ENCODE measurements around the gene TACO1. TPM values are rescaled to one million over a fixed set of nuclear protein-coding genes. Genes with fewer than 3 reads are reported as not detected.

The TACO1 gene
- total and polyA plus RNA-seq, 9 of the 15 experiments (the other 6 are each of a cell fraction or from before 2014, with no cell fraction given): 10.3 to 41.6 (median 30.9) TPM

GRCh38 chr17:63621684-63622573, 21.2 kb downstream of the TACO1 start, which contains the start of gene MAP3K3 (continued):
- TF ChIP-seq CTCF (IDR thresholded peaks at IDR 0.05 in 2 of 3, conservative IDR thresholded peaks at IDR 0.05 in 1 of 3; ENCODE audit: insufficient read depth in 2 of 3, low read depth in 1 of 3, low read length in 3 of 3) (peak in 2 of 3 experiments; percentile 30 to 35; a peak in 2 of 6 replicates), MCM7 (IDR thresholded peaks at IDR 0.05) (no peak), E2F1 (CRISPR knock-in tag; IDR thresholded peaks at IDR 0.05) (0 out of 2 replicates have a peak, but pooled peaks have one; percentile 53), ARID3B (CRISPR knock-in tag; IDR thresholded peaks at IDR 0.05; ENCODE audit: borderline replicate concordance) (no peak), VEZF1 (CRISPR knock-in tag; IDR thresholded peaks at IDR 0.05) (peak; percentile 99), CXXC5 (CRISPR knock-in tag; IDR thresholded peaks at IDR 0.05) (peak; percentile 50), NR1H2 (CRISPR knock-in tag; IDR thresholded peaks at IDR 0.05) (no peak), ZNF174 (CRISPR knock-in tag; IDR thresholded peaks at IDR 0.05) (no peak), ERF (CRISPR knock-in tag; IDR thresholded peaks at IDR 0.05) (no peak), ADNP (tag; IDR thresholded peaks at IDR 0.05) (no peak), PRMT5 (CRISPR knock-in tag; IDR thresholded peaks at IDR 0.05) (no peak), ZNF639 (CRISPR knock-in tag; conservative IDR thresholded peaks at IDR 0.05 in 1 of 2, IDR thresholded peaks at IDR 0.05 in 1 of 2) (peak in 1 of 2 experiments; percentile 60; a peak in 1 of 4 replicates), ILF3 (IDR thresholded peaks at IDR 0.05; ENCODE audit: borderline replicate concordance) (no peak), WHSC1 (IDR thresholded peaks at IDR 0.05; ENCODE audit: low read length) (no peak), ZNF77 (CRISPR knock-in tag; IDR thresholded peaks at IDR 0.05) (no peak), ZNF165 (CRISPR knock-in tag; IDR thresholded peaks at IDR 0.05; ENCODE audit: borderline replicate concordance) (no peak), GTF2E2 (tag; IDR thresholded peaks at IDR 0.05) (no peak), XRCC5 (IDR thresholded peaks at IDR 0.05; ENCODE audit: low read depth, low read length) (peak; percentile 18; the same call in 1 of the 2 replicates)

Data from K562 (cell line).